Neuronal stem cell (in vitro differentiated cells): ENCODE measurements around the gene ASS1.

Source experiments
- DNase-seq: peaks from one replicate; pipeline ENCODE4 v3.0.0-alpha.2; 2013; ENCODE audit warnings: low spot score
- H2AFZ ChIP-seq: one replicate; pipeline ENCODE4 v1.6.1; 2013; ENCODE audit warnings: mild to moderate bottlenecking, low read length, inconsistent platforms
- H2AK5ac ChIP-seq: 2 replicates; pipeline ENCODE4 v1.6.1; 2013; ENCODE audit warnings: low read depth, mild to moderate bottlenecking, inconsistent platforms, low read length, moderate library complexity, mixed read lengths
- H2BK120ac ChIP-seq: 2 replicates; pipeline ENCODE4 v1.6.1; 2013; ENCODE audit warnings: low read depth, mild to moderate bottlenecking, inconsistent platforms, low read length, moderate library complexity, mixed read lengths
- H2BK12ac ChIP-seq: one replicate; pipeline ENCODE4 v1.6.1; 2013; ENCODE audit warnings: low read length, inconsistent platforms
- H2BK15ac ChIP-seq: 2 replicates; pipeline ENCODE4 v1.6.1; 2013; ENCODE audit warnings: mild to moderate bottlenecking, low read length, inconsistent platforms, mixed read lengths
- H2BK5ac ChIP-seq: one replicate; pipeline ENCODE4 v1.6.1; 2013; ENCODE audit warnings: inconsistent platforms, mild to moderate bottlenecking, low read length, moderate library complexity
- H3K14ac ChIP-seq: one replicate; pipeline ENCODE4 v1.6.1; 2013; ENCODE audit warnings: low read length, inconsistent platforms
- H3K18ac ChIP-seq: 2 replicates; pipeline ENCODE4 v1.6.1; 2013; ENCODE audit warnings: low read length, inconsistent platforms
- H3K23ac ChIP-seq: 2 replicates; pipeline ENCODE4 v1.6.1; 2013; ENCODE audit warnings: low read depth, mild to moderate bottlenecking, mixed read lengths, low read length, inconsistent platforms; ENCODE audit not compliant: poor library complexity
- H3K27ac ChIP-seq: replicated peaks from 3 replicates; pipeline ENCODE4 v1.5.1; 2013; ENCODE audit warnings: low read length, inconsistent platforms
- H3K27me3 ChIP-seq, 3 experiments: 2 replicates each; pipeline ENCODE4 v1.6.1; 2013; ENCODE audit warnings: low read length in 3 of 3, mild to moderate bottlenecking in 2 of 3, inconsistent platforms in 1 of 3, low read depth in 1 of 3, mixed read lengths in 1 of 3, moderate library complexity in 1 of 3; ENCODE audit not compliant: control insufficient read depth in 3 of 3, insufficient read depth in 3 of 3
- H3K36me3 ChIP-seq, 2 donors: replicated peaks in 1 of 2; 2 replicates each; pipeline ENCODE4 v1.6.1; 2013; ENCODE audit warnings: low read length in 2 of 2; ENCODE audit not compliant: control insufficient read depth in 2 of 2, insufficient read depth in 2 of 2
- H3K4ac ChIP-seq: 2 replicates; pipeline ENCODE4 v1.6.1; 2013; ENCODE audit warnings: inconsistent platforms, mild to moderate bottlenecking, low read length, moderate library complexity
- H3K4me1 ChIP-seq, 2 donors: 1 replicate in 1 of 2; 2 replicates in 1 of 2; pipeline ENCODE4 v1.6.1; 2013; ENCODE audit warnings: low read length in 2 of 2, low read depth in 1 of 2; ENCODE audit not compliant: control insufficient read depth in 2 of 2, insufficient read depth in 1 of 2
- H3K4me2 ChIP-seq: one replicate; pipeline ENCODE4 v1.6.1; 2013; ENCODE audit warnings: mild to moderate bottlenecking, low read length, inconsistent platforms; ENCODE audit not compliant: insufficient read depth, poor library complexity, severe bottlenecking
- H3K4me3 ChIP-seq, 2 donors: 2 replicates each; pipeline ENCODE4 v1.5.1; 2013; ENCODE audit warnings: low read length in 2 of 2, mild to moderate bottlenecking in 2 of 2, inconsistent platforms in 1 of 2, moderate library complexity in 1 of 2
- H3K79me1 ChIP-seq: one replicate; pipeline ENCODE4 v1.6.1; 2013; ENCODE audit warnings: low read depth, mild to moderate bottlenecking, inconsistent platforms, low read length, moderate library complexity
- H3K9ac ChIP-seq: one replicate; pipeline ENCODE4 v1.6.1; 2013; ENCODE audit warnings: mild to moderate bottlenecking, low read depth, low read length, inconsistent platforms; ENCODE audit not compliant: poor library complexity
- H3K9me3 ChIP-seq, 2 donors: replicated peaks in 1 of 2; 2 replicates each; pipeline versions ENCODE3 to v1.6.1; 2013; ENCODE audit warnings: low read length in 2 of 2, mild to moderate bottlenecking in 2 of 2, inconsistent platforms in 1 of 2, low read depth in 1 of 2, mixed read lengths in 1 of 2, moderate library complexity in 1 of 2; ENCODE audit not compliant: control insufficient read depth in 2 of 2, insufficient read depth in 1 of 2
- H4K8ac ChIP-seq: one replicate; pipeline ENCODE4 v1.6.1; 2013; ENCODE audit warnings: low read depth, mild to moderate bottlenecking, inconsistent platforms, low read length, moderate library complexity
- H4K91ac ChIP-seq: one replicate; pipeline ENCODE4 v1.6.1; 2013; ENCODE audit warnings: low read length, low read depth, mild to moderate bottlenecking, inconsistent platforms; ENCODE audit not compliant: poor library complexity
- WGBS, 2 donors: extraction: QIAGEN DNeasy Blood & Tissue Kit; methylation state at CpG; one replicate each; pipeline ENCODE4 v1.1.7; 2013; ENCODE audit warnings: missing lambda C conversion rate in 2 of 2, mixed read lengths in 1 of 2; ENCODE audit not compliant: insufficient read length in 2 of 2, insufficient replicate concordance in 1 of 2; ENCODE audit errors: extremely low coverage in 2 of 2; 5-methylcytosine and 5-hydroxymethylcytosine counted together

Gene ASS1

GRCh38 chr9:130448035-130448624 is 3.4 kb downstream of the ASS1 start:
- H3K4me3 ChIP-seq: no peak overlapping the region
- no peak for DNase-seq
- no peaks in the 10 kb centered on the region for H3K36me3 ChIP-seq
- WGBS, 2 donors: no CpG with 5 or more reads among the region's 12 CpGs
- no peaks in the 10 kb centered on the region for H3K9me3 ChIP-seq
- H3K4me1 ChIP-seq: peaks cover 19 to 38% of the 10 kb centered on the region in 2 donors
- H2BK15ac ChIP-seq: no peak overlapping the region
- H2BK12ac ChIP-seq: no peak overlapping the region
- no peak overlapping the region for H3K23ac ChIP-seq
- H2BK5ac ChIP-seq: no peak overlapping the region
- H3K27me3 ChIP-seq: peaks cover 0 to 51% (median 13%) of the 10 kb centered on the region in 3 experiments
- H3K79me1 ChIP-seq: no peaks in the 10 kb centered on the region
- H2AK5ac ChIP-seq: no peak overlapping the region
- H3K18ac ChIP-seq: peak overlapping the region; percentile 52
- H2AFZ ChIP-seq: no peak overlapping the region
- H2BK120ac ChIP-seq: no peak overlapping the region
- H4K91ac ChIP-seq: no peak overlapping the region
- peak overlapping the region; percentile 38 for H3K9ac ChIP-seq
- H3K27ac ChIP-seq: no peak overlapping the region
- H3K4ac ChIP-seq: no peak overlapping the region
- H4K8ac ChIP-seq: no peak overlapping the region
- H3K14ac ChIP-seq: no peak overlapping the region
- no peak overlapping the region for H3K4me2 ChIP-seq

- Histone ChIP-seq H3K4me3 (no peak overlapping the region), H2BK120ac (no peak overlapping the region), H4K91ac (no peak overlapping the region), H2BK5ac (no peak overlapping the region), H3K4me1 (peaks cover 19 to 38% of the 10 kb centered on the region in 2 donors), H2AK5ac (no peak overlapping the region), H3K27me3 (peaks cover 0 to 42% (median 9%) of the 10 kb centered on the region in 3 experiments), H3K14ac (no peak overlapping the region), H3K4ac (no peak overlapping the region), H2AFZ (no peak overlapping the region), H3K9me3 (no peaks in the 10 kb centered on the region), H3K27ac (no peak overlapping the region), H3K23ac (no peak overlapping the region), H3K4me2 (no peak overlapping the region), H3K79me1 (no peaks in the 10 kb centered on the region), H2BK12ac (no peak overlapping the region), H2BK15ac (no peak overlapping the region), H4K8ac (no peak overlapping the region), H3K36me3 (no peaks in the 10 kb centered on the region), H3K18ac (no peak overlapping the region), H3K9ac (no peak overlapping the region)
- no CpG with 5 or more reads among the region's 10 CpGs for WGBS, 2 donors
- no peak for DNase-seq
Measured at GRCh38 chr9:130448771-130449603, 4.2 kb downstream of the ASS1 start.

GRCh38 chr9:130450344-130451003 is 5.7 kb downstream of the ASS1 start:
- no peak overlapping the region for H3K4ac ChIP-seq
- H3K36me3 ChIP-seq: no peaks in the 10 kb centered on the region
- H3K14ac ChIP-seq: no peak overlapping the region
- H3K27me3 ChIP-seq: peaks cover 0 to 29% (median 2%) of the 10 kb centered on the region in 3 experiments
- no peak for DNase-seq
- H2BK5ac ChIP-seq: no peak overlapping the region
- H3K9me3 ChIP-seq: no peaks in the 10 kb centered on the region
- H3K4me2 ChIP-seq: no peak overlapping the region
- no peak overlapping the region for H3K23ac ChIP-seq
- H2AK5ac ChIP-seq: peak overlapping the region; percentile 36
- H4K8ac ChIP-seq: no peak overlapping the region
- H4K91ac ChIP-seq: no peak overlapping the region
- H3K4me1 ChIP-seq: peaks cover 15 to 36% of the 10 kb centered on the region in 2 donors
- WGBS, 2 donors: no CpG with 5 or more reads among the region's 15 CpGs
- peak overlapping the region; percentile 8 for H3K18ac ChIP-seq
- H2AFZ ChIP-seq: no peak overlapping the region
- no peak overlapping the region for H3K27ac ChIP-seq
- peak overlapping the region in 1 of 2 donors; percentile 28 for H3K4me3 ChIP-seq
- no peak overlapping the region for H2BK12ac ChIP-seq
- H3K9ac ChIP-seq: no peak overlapping the region
- H2BK15ac ChIP-seq: no peak overlapping the region
- no peaks in the 10 kb centered on the region for H3K79me1 ChIP-seq
- H2BK120ac ChIP-seq: no peak overlapping the region

- Histone ChIP-seq H4K8ac (no peak overlapping the region), H3K18ac (peak overlapping the region; percentile 13), H2BK5ac (no peak overlapping the region), H2BK120ac (no peak overlapping the region), H3K36me3 (no peaks in the 10 kb centered on the region), H3K23ac (no peak overlapping the region), H2BK12ac (no peak overlapping the region), H2AFZ (no peak overlapping the region), H2AK5ac (peak overlapping the region; percentile 36), H3K4me2 (no peak overlapping the region), H3K79me1 (no peaks in the 10 kb centered on the region), H3K27me3 (peaks cover 0 to 24% (median 0%) of the 10 kb centered on the region in 3 experiments), H3K14ac (no peak overlapping the region), H3K4ac (no peak overlapping the region), H4K91ac (no peak overlapping the region), H3K9me3 (no peaks in the 10 kb centered on the region), H3K27ac (no peak overlapping the region), H3K4me3 (no peak overlapping the region), H2BK15ac (no peak overlapping the region), H3K4me1 (peaks cover 11 to 32% of the 10 kb centered on the region in 2 donors), H3K9ac (no peak overlapping the region)
- WGBS, 2 donors: no CpG with 5 or more reads among the region's 14 CpGs
- DNase-seq: no peak
Measured at GRCh38 chr9:130451004-130451390, 6.2 kb downstream of the ASS1 start.
